CD4-positive, alpha-beta T cell (primary cell): Measurements from ENCODE around the gene UQCR10. TPM values are rescaled to one million over a fixed set of nuclear protein-coding genes. Genes with fewer than 3 reads are reported as not detected.

Source experiments
- ATAC-seq: fragments of 200-7000 bp; cut with Tn5 transposase; one replicate; pipeline ENCODE4 v1.10.0; 2022; ENCODE audit warnings: mild to moderate bottlenecking; ENCODE audit not compliant: poor library complexity
- CTCF ChIA-PET: fragments of 350-600 bp; sonication (Branson Sonifier 250); formaldehyde crosslinking; loops from one replicate; lab custom pipeline; 2021; ENCODE audit warnings: antibody characterized with exemption, inconsistent platforms; lab: Charles Lee
- POLR2A ChIA-PET: fragments of 350-600 bp; sonication (Branson Sonifier 250); formaldehyde crosslinking; loops from one replicate; lab custom pipeline; 2021; ENCODE audit warnings: antibody characterized with exemption, inconsistent platforms; lab: Charles Lee
- DNase-seq, 14 experiments: peaks; one replicate each; pipeline ENCODE4 v3.0.0-alpha.2; 2013 to 2020; ENCODE audit warnings: mixed read lengths in 2 of 14
- H3K27ac ChIP-seq, 2 donors: one replicate each; pipeline versions ENCODE4 v1.5.1 to v1.7.0; 2013; ENCODE audit warnings: low read length in 2 of 2, low read depth in 1 of 2, mild to moderate bottlenecking in 1 of 2
- H3K27me3 ChIP-seq, 2 experiments: 1 replicate in 1 of 2; 2 replicates in 1 of 2; pipeline versions ENCODE4 v1.6.1 to v1.7.0; 2013; ENCODE audit warnings: low read length in 2 of 2, control low read depth in 1 of 2, mild to moderate bottlenecking in 1 of 2, moderate library complexity in 1 of 2; ENCODE audit not compliant: insufficient read depth in 2 of 2, control insufficient read depth in 1 of 2
- H3K36me3 ChIP-seq: one replicate; pipeline ENCODE4 v1.6.1; 2013; ENCODE audit warnings: low read length, control low read depth; ENCODE audit not compliant: insufficient read depth
- H3K4me1 ChIP-seq: one replicate; pipeline ENCODE4 v1.6.1; 2013; ENCODE audit warnings: low read length, control low read depth; ENCODE audit not compliant: insufficient read depth
- H3K4me3 ChIP-seq: one replicate; pipeline ENCODE4 v1.5.1; 2013; ENCODE audit warnings: mild to moderate bottlenecking, low read length, moderate library complexity
- H3K9me3 ChIP-seq, 2 experiments: 1 replicate in 1 of 2; 2 replicates in 1 of 2; pipeline versions ENCODE4 v1.6.1 to v1.7.0; 2013; ENCODE audit warnings: low read length in 2 of 2, mild to moderate bottlenecking in 2 of 2, control low read depth in 1 of 2, moderate library complexity in 1 of 2; ENCODE audit not compliant: control insufficient read depth in 1 of 2, insufficient read depth in 1 of 2
- H3K27ac Mint-ChIP-seq: one replicate; pipeline ENCODE4 v1.8.0; 2020; ENCODE audit warnings: mixed read lengths
- H3K27me3 Mint-ChIP-seq: one replicate; pipeline ENCODE4 v1.8.0; 2021; ENCODE audit warnings: mixed read lengths
- H3K36me3 Mint-ChIP-seq: one replicate; pipeline ENCODE4 v1.8.0; 2021; ENCODE audit warnings: low read depth, mixed read lengths
- H3K4me1 Mint-ChIP-seq: one replicate; pipeline ENCODE4 v1.8.0; 2021; ENCODE audit warnings: low read depth, mixed read lengths
- H3K4me3 Mint-ChIP-seq: one replicate; pipeline ENCODE4 v1.8.0; 2020; ENCODE audit warnings: mild to moderate bottlenecking, mixed read lengths
- H3K9me3 Mint-ChIP-seq: one replicate; pipeline ENCODE4 v1.8.0; 2020; ENCODE audit warnings: mixed read lengths
- intact Hi-C, 2 experiments: fragments of 100-400 bp; cut with DNase I in 1 of 2; cut with micrococcal nuclease in 1 of 2; formaldehyde crosslinking; loops; one replicate each; pipeline versions ENCODE4 v1.15.1 to v1.9.0; 2023 to 2025; cut with DNase I, micrococcal nuclease
- total RNA-seq, 174 experiments: library from RNA in 2 of 174; stranded (reverse) in 2 of 174; gene quantifications; one replicate each; pipeline ENCODE4 v1.2.3 and lab custom pipeline; 2021 to 2026
- TF ChIP-seq, protein P1 (sequence below): fragments of 200-600 bp; IDR thresholded peaks from one replicate; pipeline ENCODE4 v1.8.0; 2022; ENCODE audit warnings: antibody characterized with exemption, mild to moderate bottlenecking

Gene UQCR10
- total RNA-seq, 2 experiments from 2014 or later: 19.2 to 20.3 TPM

GRCh38 chr22:29719899-29720645 is 47.1 kb upstream of the UQCR10 start, which contains the start of gene CABP7:
CABP7 (plus strand) TSS chr22:29720003; CDS start chr22:29720425, 422 bp downstream.
- Mint-ChIP-seq H3K9me3 (no peaks in the 10 kb centered on the region), H3K4me1 (peaks cover 7% of the 10 kb centered on the region), H3K4me3 (peak within 1 kb of the TSS; percentile 30), H3K27ac (no peak within 1 kb of the TSS), H3K27me3 (peaks cover 50% of the 10 kb centered on the region), H3K36me3 (no peaks in the 10 kb centered on the region)
- Histone ChIP-seq H3K9me3 (peaks cover 0 to 8% of the 10 kb centered on the region in 2 experiments), H3K27me3 (peaks cover 28 to 47% of the 10 kb centered on the region in 2 experiments), H3K4me1 (peaks cover 7% of the 10 kb centered on the region), H3K27ac (no peak within 1 kb of the TSS), H3K4me3 (no peak within 1 kb of the TSS), H3K36me3 (no peaks in the 10 kb centered on the region)
- TF ChIP-seq, protein P1, sequence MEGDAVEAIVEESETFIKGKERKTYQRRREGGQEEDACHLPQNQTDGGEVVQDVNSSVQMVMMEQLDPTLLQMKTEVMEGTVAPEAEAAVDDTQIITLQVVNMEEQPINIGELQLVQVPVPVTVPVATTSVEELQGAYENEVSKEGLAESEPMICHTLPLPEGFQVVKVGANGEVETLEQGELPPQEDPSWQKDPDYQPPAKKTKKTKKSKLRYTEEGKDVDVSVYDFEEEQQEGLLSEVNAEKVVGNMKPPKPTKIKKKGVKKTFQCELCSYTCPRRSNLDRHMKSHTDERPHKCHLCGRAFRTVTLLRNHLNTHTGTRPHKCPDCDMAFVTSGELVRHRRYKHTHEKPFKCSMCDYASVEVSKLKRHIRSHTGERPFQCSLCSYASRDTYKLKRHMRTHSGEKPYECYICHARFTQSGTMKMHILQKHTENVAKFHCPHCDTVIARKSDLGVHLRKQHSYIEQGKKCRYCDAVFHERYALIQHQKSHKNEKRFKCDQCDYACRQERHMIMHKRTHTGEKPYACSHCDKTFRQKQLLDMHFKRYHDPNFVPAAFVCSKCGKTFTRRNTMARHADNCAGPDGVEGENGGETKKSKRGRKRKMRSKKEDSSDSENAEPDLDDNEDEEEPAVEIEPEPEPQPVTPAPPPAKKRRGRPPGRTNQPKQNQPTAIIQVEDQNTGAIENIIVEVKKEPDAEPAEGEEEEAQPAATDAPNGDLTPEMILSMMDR: no peak
- no peak for DNase-seq
- intact Hi-C loops: no loop called here
- ATAC-seq: no peak
- ChIA-PET POLR2A (no interaction called here), CTCF (no interaction called here)

DNA sequence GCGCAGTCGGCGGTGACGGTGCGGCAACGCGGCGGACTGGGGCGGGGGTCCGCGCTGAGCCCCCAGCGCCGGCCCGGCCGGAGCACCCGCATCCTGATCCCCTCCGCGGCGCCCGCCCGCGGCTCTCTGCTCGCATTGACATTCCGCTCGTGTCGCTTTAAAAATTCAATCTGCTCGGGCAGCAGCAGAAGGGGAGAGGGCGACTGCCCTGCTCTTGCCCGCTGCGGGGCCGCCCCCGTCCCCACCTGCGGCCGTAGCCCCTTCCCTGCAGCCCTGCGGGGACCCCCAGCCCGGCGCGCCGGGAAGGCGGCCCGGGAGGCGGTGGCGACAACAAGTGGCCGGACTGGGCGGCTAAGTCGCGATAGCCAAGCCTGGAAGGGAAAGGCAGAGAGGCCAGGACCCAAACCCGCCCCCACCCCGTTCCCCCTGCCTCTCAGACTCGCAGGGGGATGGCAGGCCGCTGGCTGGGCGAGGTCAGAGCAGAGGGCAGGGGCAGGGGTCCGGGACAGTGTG is 46.3 kb upstream of the UQCR10 start:
- Mint-ChIP-seq H3K27me3 (peaks cover 46% of the 10 kb centered on the region), H3K36me3 (no peaks in the 10 kb centered on the region), H3K9me3 (no peaks in the 10 kb centered on the region), H3K27ac (no peak overlapping the region), H3K4me3 (no peak overlapping the region), H3K4me1 (peaks cover 7% of the 10 kb centered on the region)
- intact Hi-C loops: no loop called here
- no peak for DNase-seq
- Histone ChIP-seq H3K4me1 (peaks cover 7% of the 10 kb centered on the region), H3K4me3 (no peak overlapping the region), H3K36me3 (no peaks in the 10 kb centered on the region), H3K27me3 (peaks cover 28 to 47% of the 10 kb centered on the region in 2 experiments), H3K9me3 (peaks cover 0 to 8% of the 10 kb centered on the region in 2 experiments), H3K27ac (no peak overlapping the region)
- CTCF ChIA-PET: no interaction called here
- POLR2A ChIA-PET: no interaction called here
- TF ChIP-seq, protein P1: no peak
- ATAC-seq: no peak

- TF ChIP-seq, protein P1: no peak
- ChIA-PET CTCF (no interaction called here), POLR2A (no interaction called here)
- DNase-seq (no peak), ATAC-seq (no peak)
- Mint-ChIP-seq H3K27ac (no peak overlapping the region), H3K27me3 (peaks cover 33% of the 10 kb centered on the region), H3K4me3 (no peak overlapping the region), H3K36me3 (no peaks in the 10 kb centered on the region), H3K9me3 (no peaks in the 10 kb centered on the region), H3K4me1 (peaks cover 7% of the 10 kb centered on the region)
- no peak overlapping the region for H3K27ac ChIP-seq
- intact Hi-C loops: no loop called here
- peaks cover 0 to 8% of the 10 kb centered on the region in 2 experiments for H3K9me3 ChIP-seq
- H3K36me3 ChIP-seq: no peaks in the 10 kb centered on the region
- no peak overlapping the region for H3K4me3 ChIP-seq
- peaks cover 22 to 40% of the 10 kb centered on the region in 2 experiments for H3K27me3 ChIP-seq
- H3K4me1 ChIP-seq: peaks cover 7% of the 10 kb centered on the region
Observed at GRCh38 chr22:29722151-29722550, 45.0 kb upstream of the UQCR10 start.
